Retinal pigment epithelial cell (primary cell): ENCODE measurements around the gene AIG1.

Experiments used
- DNase-seq: peaks from one replicate; pipeline ENCODE4 v3.0.0-alpha.2; 2010; ENCODE audit warnings: low read depth
- H3K4me3 ChIP-seq: 2 replicates; pipeline ENCODE4 v1.5.1; 2011; ENCODE audit warnings: mild to moderate bottlenecking, low read length, control low read depth, moderate library complexity
- TF ChIP-seq, protein P1 (sequence below): conservative IDR thresholded peaks from 2 replicates; pipeline ENCODE4 v1.5.1; 2011; ENCODE audit warnings: low read depth, low read length, control low read depth, inconsistent platforms

The AIG1 gene

DNA sequence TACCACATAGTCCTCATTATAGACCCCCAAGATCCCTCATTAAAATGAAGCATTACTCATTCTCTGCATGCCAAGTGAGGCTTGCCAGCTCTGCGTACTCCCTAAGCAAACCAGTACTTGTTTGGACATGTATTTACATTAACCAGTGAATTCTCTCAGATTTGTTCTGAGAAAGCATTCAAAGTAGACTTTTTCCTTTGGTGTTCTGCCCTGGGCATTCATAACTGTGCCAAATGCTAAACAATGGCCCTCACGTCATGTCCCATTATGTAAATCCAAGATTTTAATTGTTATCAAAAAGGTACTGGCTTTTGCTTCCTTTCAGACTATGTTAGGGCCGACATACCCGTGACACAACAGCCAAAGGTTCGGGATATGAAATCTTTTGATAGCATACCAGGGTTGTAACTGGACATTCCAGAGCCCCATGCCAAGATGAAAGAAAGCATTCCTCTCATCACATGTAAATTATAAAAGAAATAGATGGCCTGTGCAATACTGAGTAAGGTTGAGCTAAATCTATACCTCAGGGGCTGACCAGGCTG lies 225.6 kb downstream of the AIG1 start:
- no peak overlapping the region for H3K4me3 ChIP-seq
- peak; percentile 17 for DNase-seq
- TF ChIP-seq, protein P1, sequence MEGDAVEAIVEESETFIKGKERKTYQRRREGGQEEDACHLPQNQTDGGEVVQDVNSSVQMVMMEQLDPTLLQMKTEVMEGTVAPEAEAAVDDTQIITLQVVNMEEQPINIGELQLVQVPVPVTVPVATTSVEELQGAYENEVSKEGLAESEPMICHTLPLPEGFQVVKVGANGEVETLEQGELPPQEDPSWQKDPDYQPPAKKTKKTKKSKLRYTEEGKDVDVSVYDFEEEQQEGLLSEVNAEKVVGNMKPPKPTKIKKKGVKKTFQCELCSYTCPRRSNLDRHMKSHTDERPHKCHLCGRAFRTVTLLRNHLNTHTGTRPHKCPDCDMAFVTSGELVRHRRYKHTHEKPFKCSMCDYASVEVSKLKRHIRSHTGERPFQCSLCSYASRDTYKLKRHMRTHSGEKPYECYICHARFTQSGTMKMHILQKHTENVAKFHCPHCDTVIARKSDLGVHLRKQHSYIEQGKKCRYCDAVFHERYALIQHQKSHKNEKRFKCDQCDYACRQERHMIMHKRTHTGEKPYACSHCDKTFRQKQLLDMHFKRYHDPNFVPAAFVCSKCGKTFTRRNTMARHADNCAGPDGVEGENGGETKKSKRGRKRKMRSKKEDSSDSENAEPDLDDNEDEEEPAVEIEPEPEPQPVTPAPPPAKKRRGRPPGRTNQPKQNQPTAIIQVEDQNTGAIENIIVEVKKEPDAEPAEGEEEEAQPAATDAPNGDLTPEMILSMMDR, result no peak

DNA sequence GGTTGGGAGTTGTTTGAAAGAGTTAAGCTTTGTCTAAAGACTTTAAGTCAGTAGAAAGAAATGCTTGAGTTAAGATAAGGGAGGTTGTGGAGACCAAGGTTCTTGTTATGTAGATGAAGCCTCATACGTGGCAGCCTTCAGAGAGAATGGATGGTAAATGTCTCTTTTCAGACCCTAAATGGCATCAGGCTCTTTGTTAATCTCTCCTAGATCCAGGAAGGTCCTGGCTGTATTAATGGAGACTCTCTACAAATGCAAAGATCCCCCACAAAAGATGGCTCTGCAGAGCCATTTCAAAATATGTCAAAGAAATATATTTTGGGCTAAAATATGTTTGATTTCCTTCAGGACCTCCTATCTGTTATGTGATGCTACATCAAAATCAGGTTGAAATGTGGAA lies 228.2 kb downstream of the AIG1 start:
- no peak for DNase-seq
- TF ChIP-seq, protein P1, result no peak
- no peak overlapping the region for H3K4me3 ChIP-seq

DNA sequence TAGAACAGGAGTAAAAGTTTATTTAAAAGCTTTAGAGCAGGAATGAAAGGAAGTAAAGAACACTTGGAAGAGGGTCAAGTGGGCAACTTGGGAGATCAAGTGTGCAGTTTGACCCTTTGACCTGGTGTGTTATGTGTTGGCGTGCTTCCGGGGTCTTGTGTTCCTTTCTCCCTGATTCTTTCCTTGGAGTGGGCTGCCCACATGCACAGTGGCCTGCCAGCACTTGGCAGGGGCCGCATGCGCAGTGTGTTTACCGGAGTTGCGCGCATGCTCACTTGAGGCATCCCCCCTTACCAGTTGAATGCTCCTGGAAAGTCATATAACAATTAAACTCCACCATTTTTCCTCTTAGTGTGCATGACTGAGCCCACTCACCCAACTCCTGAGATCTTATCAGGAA lies 229.5 kb downstream of the AIG1 start:
- TF ChIP-seq, protein P1, result no peak
- DNase-seq, result no peak
- H3K4me3 ChIP-seq, result no peak overlapping the region

DNA sequence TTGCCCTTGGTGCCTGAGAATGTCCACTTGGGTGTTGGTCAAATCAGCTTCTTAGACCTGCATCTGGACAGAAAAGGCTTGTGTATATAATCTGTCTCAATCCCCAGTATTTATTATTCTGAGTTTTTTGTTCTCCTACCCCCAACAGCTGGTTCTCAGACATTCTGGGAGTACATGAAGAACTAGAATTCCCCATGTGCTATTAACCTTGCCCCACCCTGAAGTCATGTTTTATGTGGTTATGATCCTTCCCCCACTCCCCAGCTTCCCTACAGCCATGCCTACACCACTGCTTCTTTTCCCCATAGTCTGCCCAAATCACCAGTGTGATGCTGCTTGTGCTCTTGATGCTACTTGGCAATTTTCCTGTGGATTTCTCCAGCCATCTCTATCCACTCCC lies 232.8 kb downstream of the AIG1 start:
- no peak for DNase-seq
- no peak overlapping the region for H3K4me3 ChIP-seq
- TF ChIP-seq, protein P1, result no peak

DNA sequence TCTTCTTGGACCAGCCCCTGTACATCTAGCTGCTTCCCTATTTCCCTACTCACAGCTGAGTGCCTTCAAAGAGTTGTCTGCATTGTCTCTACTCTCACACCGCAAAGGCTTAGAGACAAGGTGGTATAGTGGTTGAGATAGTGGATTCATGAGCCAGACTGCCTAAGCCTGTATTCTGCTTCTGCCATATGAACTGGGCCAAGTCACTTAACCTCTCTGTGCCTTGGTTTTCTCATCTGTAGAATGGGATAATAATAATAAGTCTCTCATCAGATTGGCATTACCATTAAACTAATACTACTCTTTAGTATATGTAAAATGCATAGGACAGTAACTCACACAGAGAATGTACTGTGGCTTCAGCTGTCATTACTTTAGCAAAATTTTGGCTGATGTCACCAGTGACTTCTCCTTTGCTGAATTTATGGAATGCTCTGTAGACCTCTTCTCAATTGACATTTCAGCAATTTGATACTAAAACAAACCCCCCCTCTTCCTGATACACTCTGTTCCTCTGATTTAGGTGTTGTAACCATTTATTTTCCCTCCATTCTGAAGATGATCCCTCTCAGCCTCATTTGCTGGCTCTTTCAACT lies 233.7 kb downstream of the AIG1 start:
- TF ChIP-seq, protein P1, result no peak
- no peak for DNase-seq
- H3K4me3 ChIP-seq, result no peak overlapping the region

DNA sequence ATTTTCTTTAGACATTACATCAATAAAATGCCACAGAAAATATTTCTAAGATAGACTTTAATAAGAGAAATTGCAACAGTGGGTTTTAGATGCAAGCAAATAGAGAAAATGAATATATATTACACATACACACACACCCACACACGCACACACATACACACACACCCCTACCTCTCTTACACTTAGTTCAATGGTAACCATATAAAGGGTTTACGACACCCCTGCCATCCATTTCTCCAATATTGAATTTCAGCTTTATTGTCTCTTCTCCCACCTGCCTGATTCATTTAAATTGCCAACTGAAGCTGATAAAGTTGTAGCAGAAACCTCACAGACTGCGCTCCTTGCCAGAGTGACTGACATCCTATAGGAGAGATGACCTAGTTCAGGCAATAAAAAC lies 235.2 kb downstream of the AIG1 start:
- TF ChIP-seq, protein P1, result no peak
- DNase-seq, result no peak
- no peak overlapping the region for H3K4me3 ChIP-seq

DNA sequence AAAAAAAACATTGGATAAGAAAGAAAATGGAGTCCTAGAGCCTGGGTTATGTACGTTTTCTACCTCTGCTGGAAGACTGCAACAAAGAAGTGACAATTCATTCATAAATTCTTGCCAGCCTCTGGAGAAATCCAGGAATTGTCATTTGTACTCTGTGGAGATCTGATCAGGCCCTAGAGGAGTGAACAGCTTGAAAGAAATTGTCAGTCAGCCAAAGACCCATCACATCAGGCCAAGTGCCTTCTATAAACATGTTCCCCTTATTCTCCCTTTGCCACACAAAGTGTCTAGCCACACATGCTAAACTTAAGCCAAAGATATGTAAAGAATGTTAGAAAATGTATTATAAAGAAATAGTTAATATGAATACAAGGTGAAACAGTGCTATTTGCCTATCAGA lies 237.4 kb downstream of the AIG1 start:
- TF ChIP-seq, protein P1, result no peak

More for the DNA sequence above, 237.4 kb downstream of the AIG1 start:
- no peak overlapping the region for H3K4me3 ChIP-seq
- no peak for DNase-seq
